BLaER1 (cell line): ENCODE measurements around the gene MTREX.

Experiments used
- H3K27ac ChIP-seq: shearing (Covaris generic); formaldehyde crosslinking; 2 replicates; pipeline ENCODE4 v1.8.1; 2022
- H3K27me3 ChIP-seq: shearing (Covaris generic); formaldehyde crosslinking; 2 replicates; pipeline ENCODE4 v1.8.1; 2022
- H3K36me3 ChIP-seq: shearing (Covaris generic); formaldehyde crosslinking; 2 replicates; pipeline ENCODE4 v1.8.1; 2022
- H3K4me1 ChIP-seq: shearing (Covaris generic); formaldehyde crosslinking; 2 replicates; pipeline ENCODE4 v1.8.1; 2022
- H3K4me2 ChIP-seq: shearing (Covaris generic); formaldehyde crosslinking; 2 replicates; pipeline ENCODE4 v1.8.1; 2022
- H3K4me3 ChIP-seq: shearing (Covaris generic); formaldehyde crosslinking; 2 replicates; pipeline ENCODE4 v1.8.1; 2022
- H3K9ac ChIP-seq: shearing (Covaris generic); formaldehyde crosslinking; 2 replicates; pipeline ENCODE4 v1.8.1; 2022
- H3K9me3 ChIP-seq: shearing (Covaris generic); formaldehyde crosslinking; 2 replicates; pipeline ENCODE4 v1.8.1; 2022
- H4K20me1 ChIP-seq: shearing (Covaris generic); formaldehyde crosslinking; 2 replicates; pipeline ENCODE4 v1.8.1; 2022
- Cebpa-rat ChIP-seq: shearing (Covaris generic); IDR thresholded peaks from 2 replicates; pipeline ENCODE4 v1.8.1; 2022

Gene MTREX

DNA sequence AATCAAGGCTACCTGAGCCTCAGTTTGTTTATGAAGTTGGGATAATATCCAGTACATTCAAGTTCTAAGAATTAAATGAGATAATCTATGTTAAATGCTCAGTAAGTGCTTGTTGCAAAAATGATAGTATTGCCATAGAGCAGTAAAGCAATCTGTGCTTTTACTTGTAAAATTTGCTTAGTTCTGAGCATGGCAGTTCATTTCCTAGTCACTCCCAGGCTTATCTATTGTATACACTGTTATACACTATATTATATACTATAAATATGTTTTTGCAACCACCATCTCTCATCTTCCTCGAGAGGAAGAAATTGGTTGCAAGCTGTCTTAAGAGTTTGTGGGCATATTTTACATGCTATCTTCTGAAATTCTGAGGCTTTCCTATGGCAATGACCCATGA is 63.4 kb downstream of the MTREX start:
- Histone ChIP-seq H3K9ac (no peak overlapping the region), H4K20me1 (no peaks in the 10 kb centered on the region), H3K27me3 (no peaks in the 10 kb centered on the region), H3K36me3 (peaks cover 91% of the 10 kb centered on the region), H3K9me3 (peaks cover 45% of the 10 kb centered on the region), H3K27ac (no peak overlapping the region), H3K4me3 (no peak overlapping the region), H3K4me2 (no peak overlapping the region), H3K4me1 (no peaks in the 10 kb centered on the region)
- no peak for TF ChIP-seq Cebpa-rat

DNA sequence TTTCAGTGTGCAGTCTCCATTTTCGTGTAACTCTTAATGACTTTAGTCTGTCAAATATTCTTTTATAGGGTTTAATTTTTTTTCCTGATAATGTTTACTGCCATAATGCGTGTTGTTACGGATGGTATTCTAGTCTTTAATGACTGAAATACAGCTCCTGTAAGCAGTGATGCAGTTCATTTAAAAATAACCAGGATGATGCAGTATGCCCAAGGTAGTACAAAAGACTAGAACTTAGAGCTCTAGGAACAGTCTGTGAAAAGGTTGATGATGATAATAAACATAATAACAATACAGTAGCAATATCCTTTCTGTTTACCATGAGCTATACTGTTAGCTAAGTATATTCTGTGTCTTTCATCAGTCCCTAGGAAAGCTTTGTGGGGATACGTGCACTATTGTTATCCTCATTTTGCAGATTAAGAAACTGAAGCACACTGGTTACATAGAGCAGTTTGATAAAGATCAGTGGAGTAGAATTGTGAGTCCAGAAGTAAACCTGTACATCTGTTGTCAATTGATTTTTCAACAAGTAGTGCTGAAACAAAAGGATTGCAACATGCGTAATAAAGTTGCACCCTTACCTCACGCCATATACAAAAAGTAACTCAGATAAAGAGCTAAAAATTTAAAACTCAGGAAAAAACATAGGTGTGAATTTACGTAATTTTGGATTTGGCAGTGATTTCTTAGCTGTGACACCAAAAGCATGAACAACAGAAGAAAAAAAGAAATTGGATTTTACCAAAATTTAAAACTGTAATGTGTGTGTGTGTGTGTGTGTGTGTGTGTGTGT is 64.5 kb downstream of the MTREX start:
- Histone ChIP-seq H3K27ac (no peak overlapping the region), H3K4me3 (no peak overlapping the region), H3K27me3 (no peaks in the 10 kb centered on the region), H3K4me1 (no peaks in the 10 kb centered on the region), H3K9ac (no peak overlapping the region), H4K20me1 (no peaks in the 10 kb centered on the region), H3K4me2 (no peak overlapping the region), H3K36me3 (peaks cover 91% of the 10 kb centered on the region), H3K9me3 (peaks cover 45% of the 10 kb centered on the region)
- no peak for TF ChIP-seq Cebpa-rat

- Histone ChIP-seq H4K20me1 (no peaks in the 10 kb centered on the region), H3K27ac (no peak overlapping the region), H3K27me3 (no peaks in the 10 kb centered on the region), H3K4me2 (no peak overlapping the region), H3K9ac (no peak overlapping the region), H3K4me3 (no peak overlapping the region), H3K36me3 (peaks cover 80% of the 10 kb centered on the region), H3K9me3 (peaks cover 27% of the 10 kb centered on the region), H3K4me1 (no peaks in the 10 kb centered on the region)
- no peak for TF ChIP-seq Cebpa-rat
Measured at GRCh38 chr5:55377810-55378209, 70.0 kb downstream of the MTREX start.

GRCh38 chr5:55383254-55383653 is 75.5 kb downstream of the MTREX start:
- H3K36me3 ChIP-seq = peaks cover 64% of the 10 kb centered on the region

GRCh38 chr5:55384072-55384471 is 76.3 kb downstream of the MTREX start:
- no peak overlapping the region for H3K9ac ChIP-seq
- no peak for TF ChIP-seq Cebpa-rat
- no peak overlapping the region for H3K4me2 ChIP-seq
- peaks cover 17% of the 10 kb centered on the region for H3K9me3 ChIP-seq
- H4K20me1 ChIP-seq = no peaks in the 10 kb centered on the region
- H3K27ac ChIP-seq = no peak overlapping the region
- H3K4me3 ChIP-seq = no peak overlapping the region
- no peaks in the 10 kb centered on the region for H3K4me1 ChIP-seq
- H3K27me3 ChIP-seq = no peaks in the 10 kb centered on the region
- H3K36me3 ChIP-seq = peaks cover 65% of the 10 kb centered on the region

More at GRCh38 chr5:55383254-55383653, 75.5 kb downstream of the MTREX start:
- TF ChIP-seq Cebpa-rat = no peak
- H3K4me2 ChIP-seq = no peak overlapping the region
- H3K9me3 ChIP-seq = peaks cover 17% of the 10 kb centered on the region
- no peak overlapping the region for H3K4me3 ChIP-seq
- H3K9ac ChIP-seq = no peak overlapping the region
- no peak overlapping the region for H3K27ac ChIP-seq
- H3K4me1 ChIP-seq = no peaks in the 10 kb centered on the region
- H3K27me3 ChIP-seq = no peaks in the 10 kb centered on the region
- no peaks in the 10 kb centered on the region for H4K20me1 ChIP-seq

DNA sequence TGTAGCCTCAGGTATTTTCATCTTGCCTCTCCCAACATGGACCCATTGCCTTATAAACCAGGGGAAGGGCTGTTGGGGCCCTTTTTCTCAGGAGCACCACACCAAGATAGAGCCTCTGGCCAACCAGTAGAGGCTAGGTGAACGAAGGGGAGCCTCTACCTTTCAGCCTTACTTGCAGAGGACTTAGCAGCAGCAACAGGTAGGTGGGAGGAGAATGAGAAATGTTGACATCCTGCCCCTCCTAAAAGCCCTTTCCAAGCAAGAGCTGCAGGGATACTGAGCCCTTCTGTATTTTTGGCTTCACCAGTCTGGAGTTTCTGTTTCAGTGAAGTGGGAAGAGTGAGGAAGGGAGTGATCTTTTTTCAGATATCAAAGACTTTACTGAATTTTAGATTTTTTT is 77.4 kb downstream of the MTREX start:
- Histone ChIP-seq H3K4me2 (no peak overlapping the region), H3K27ac (no peak overlapping the region), H3K9ac (no peak overlapping the region), H3K9me3 (peaks cover 21% of the 10 kb centered on the region), H3K27me3 (no peaks in the 10 kb centered on the region), H3K36me3 (peaks cover 64% of the 10 kb centered on the region), H4K20me1 (no peaks in the 10 kb centered on the region), H3K4me3 (no peak overlapping the region), H3K4me1 (no peaks in the 10 kb centered on the region)
- TF ChIP-seq Cebpa-rat = no peak

DNA sequence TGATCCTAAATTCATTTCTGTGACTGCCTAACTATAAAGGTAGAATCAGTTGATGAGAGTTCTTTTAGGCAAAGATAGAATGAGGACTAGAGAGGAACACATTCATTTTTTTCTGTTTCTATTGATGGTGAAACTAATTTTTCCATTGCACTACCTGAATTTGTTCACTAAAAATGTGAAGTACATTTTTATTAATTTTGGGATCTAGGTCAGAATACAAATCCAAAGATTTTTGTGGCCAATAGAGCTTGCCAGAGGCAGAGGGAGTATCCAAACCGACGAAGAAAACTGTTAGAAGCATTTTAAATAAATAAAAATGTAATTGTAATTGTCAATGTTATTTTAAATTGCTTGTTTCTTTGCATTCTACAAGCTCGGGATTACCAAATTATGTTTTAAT is 78.1 kb downstream of the MTREX start:
- H3K27me3 ChIP-seq = no peaks in the 10 kb centered on the region
- H3K9me3 ChIP-seq = peaks cover 23% of the 10 kb centered on the region
- no peak overlapping the region for H3K27ac ChIP-seq
- H3K36me3 ChIP-seq = peaks cover 65% of the 10 kb centered on the region
- TF ChIP-seq Cebpa-rat = no peak
- no peak overlapping the region for H3K4me2 ChIP-seq
- no peaks in the 10 kb centered on the region for H4K20me1 ChIP-seq
- no peak overlapping the region for H3K9ac ChIP-seq
- H3K4me3 ChIP-seq = no peak overlapping the region
- no peaks in the 10 kb centered on the region for H3K4me1 ChIP-seq

- Histone ChIP-seq H3K9me3 (peaks cover 28% of the 10 kb centered on the region), H3K4me3 (no peak overlapping the region), H3K36me3 (peaks cover 70% of the 10 kb centered on the region), H3K4me2 (no peak overlapping the region), H3K27ac (no peak overlapping the region), H3K4me1 (no peaks in the 10 kb centered on the region), H4K20me1 (no peaks in the 10 kb centered on the region), H3K27me3 (no peaks in the 10 kb centered on the region), H3K9ac (no peak overlapping the region)
- TF ChIP-seq Cebpa-rat = no peak
Measured at GRCh38 chr5:55386356-55386755, 78.6 kb downstream of the MTREX start.

DNA sequence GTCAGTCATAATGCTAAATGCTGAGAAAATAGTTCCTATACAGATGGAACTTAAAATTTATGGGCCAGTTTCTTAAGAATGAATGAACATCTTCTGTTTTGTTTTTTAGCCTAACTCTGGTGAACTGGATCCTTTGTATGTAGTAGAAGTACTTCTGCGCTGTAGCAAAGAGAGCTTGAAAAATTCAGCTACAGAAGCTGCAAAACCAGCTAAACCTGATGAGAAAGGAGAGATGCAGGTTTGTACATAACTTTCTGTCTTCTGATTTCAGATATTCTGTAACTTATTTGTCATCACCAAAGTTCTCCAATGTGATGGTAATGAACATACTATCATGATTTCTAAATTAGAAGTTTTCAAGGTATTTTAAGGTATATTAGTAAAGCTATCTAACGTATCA is 80.1 kb downstream of the MTREX start:
- H4K20me1 ChIP-seq = no peaks in the 10 kb centered on the region

GRCh38 chr5:55391707-55392106 is 83.9 kb downstream of the MTREX start:
- Histone ChIP-seq H3K4me2 (no peak overlapping the region), H3K4me3 (no peak overlapping the region), H3K9me3 (peaks cover 28% of the 10 kb centered on the region), H3K27me3 (no peaks in the 10 kb centered on the region), H3K36me3 (peaks cover 76% of the 10 kb centered on the region), H3K9ac (no peak overlapping the region), H4K20me1 (no peaks in the 10 kb centered on the region), H3K4me1 (no peaks in the 10 kb centered on the region), H3K27ac (no peak overlapping the region)
- TF ChIP-seq Cebpa-rat = no peak

More for the DNA sequence above, 80.1 kb downstream of the MTREX start:
- H3K9me3 ChIP-seq = peaks cover 38% of the 10 kb centered on the region
- H3K36me3 ChIP-seq = peaks cover 78% of the 10 kb centered on the region
- no peaks in the 10 kb centered on the region for H3K27me3 ChIP-seq
- no peak overlapping the region for H3K4me3 ChIP-seq
- no peak for TF ChIP-seq Cebpa-rat
- no peak overlapping the region for H3K4me2 ChIP-seq
- no peak overlapping the region for H3K27ac ChIP-seq
- H3K9ac ChIP-seq = no peak overlapping the region
- no peaks in the 10 kb centered on the region for H3K4me1 ChIP-seq
